CD4-positive, alpha-beta T cell treated with Interleukin-10 for 1 hour (primary cell): ENCODE data around the gene SCN2A.

Source experiments
- DNase-seq: peaks from one replicate; pipeline ENCODE4 v3.0.0-alpha.2; 2020

The SCN2A gene

DNA sequence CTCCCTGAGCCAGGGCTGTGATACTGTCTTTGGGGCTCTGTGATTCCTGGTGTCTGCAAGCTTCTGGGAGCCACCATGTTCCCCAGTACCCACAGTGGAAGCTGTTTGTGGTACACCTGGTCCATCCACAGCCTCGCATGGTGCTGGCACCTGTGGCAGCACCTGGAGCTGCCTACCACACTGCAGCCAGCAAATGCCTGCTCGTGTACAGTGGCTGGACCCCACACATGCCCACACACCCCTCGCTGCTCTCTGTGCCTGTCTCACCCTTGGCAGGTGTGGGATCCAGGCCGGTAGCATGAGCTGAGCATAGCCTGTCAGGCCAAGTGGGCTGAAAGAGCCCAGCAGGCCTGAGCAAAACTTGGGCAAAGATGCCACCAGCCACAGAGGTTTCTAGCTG lies 188.5 kb downstream of the SCN2A start:
- DNase-seq: no peak

DNA sequence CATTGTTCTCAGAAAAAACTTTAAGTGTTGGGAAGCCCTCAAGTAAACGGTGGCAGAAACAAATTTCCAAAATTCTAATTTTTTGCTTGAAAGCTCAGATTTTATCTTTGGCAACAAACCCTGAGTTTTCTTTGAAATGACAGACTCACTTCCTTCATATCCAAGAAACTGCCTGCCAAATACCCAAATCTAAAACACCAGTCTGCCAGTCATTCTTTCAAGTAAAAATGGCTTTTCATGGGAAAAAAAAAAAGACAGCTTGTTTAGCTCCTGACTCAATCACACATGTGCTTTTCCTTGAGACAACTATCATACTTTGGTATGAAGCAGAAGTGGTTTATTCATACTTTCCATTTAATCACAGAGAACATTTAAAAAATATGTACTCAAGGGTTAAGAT lies 189.7 kb downstream of the SCN2A start:
- DNase-seq: no peak

DNA sequence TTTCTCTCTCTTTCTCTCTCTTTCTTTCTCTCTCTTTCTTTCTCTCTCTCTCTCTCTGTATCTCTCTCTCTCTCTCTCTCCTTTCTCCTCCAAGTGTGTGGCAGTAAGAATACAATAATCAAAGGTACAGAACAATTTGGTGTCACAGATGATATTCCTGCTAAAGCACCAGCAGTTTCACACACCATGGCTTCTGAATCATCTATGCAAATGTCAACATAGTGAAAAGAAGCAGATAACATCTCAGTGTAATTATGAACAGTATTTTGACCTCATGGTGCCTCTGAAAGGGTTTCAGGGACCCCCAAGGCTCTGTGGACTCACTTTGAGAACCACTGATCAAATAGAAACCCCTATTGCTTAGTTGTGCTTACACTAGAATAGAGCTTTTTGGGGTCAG lies 191.8 kb downstream of the SCN2A start:
- no peak for DNase-seq

DNA sequence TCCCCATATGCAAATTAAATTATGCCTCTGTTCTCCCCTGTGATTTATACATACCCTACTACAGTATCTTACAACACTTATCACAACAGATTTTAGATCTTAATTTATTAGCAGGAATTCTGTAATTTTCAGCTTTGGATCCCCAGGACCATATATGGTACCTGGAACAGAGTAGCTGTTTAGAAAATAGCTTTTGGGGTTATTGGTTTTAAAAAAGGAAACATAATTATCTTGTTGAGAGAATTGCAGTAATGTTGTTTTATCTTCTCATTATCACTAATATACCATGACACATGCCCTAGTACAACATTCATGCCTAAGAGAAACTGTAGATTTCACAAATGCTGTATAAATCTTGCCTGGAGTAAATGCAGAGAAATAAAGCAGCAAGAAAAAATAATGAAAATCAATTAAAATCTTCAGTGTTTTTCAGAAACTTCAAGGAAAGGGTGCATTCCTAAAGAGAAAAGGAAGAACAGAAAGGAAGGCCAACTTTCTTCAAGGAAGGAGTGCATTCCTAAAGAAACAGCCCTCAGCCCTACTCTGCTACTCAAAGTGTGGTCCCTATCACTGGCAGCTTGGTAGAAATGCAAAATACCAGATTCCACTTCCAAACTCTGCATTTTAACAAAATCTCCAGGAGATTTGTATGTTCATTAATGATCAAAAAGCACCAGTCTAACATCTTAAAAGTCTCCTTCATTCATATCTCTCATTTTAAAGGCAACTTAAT lies 193.2 kb downstream of the SCN2A start:
- no peak for DNase-seq

DNA sequence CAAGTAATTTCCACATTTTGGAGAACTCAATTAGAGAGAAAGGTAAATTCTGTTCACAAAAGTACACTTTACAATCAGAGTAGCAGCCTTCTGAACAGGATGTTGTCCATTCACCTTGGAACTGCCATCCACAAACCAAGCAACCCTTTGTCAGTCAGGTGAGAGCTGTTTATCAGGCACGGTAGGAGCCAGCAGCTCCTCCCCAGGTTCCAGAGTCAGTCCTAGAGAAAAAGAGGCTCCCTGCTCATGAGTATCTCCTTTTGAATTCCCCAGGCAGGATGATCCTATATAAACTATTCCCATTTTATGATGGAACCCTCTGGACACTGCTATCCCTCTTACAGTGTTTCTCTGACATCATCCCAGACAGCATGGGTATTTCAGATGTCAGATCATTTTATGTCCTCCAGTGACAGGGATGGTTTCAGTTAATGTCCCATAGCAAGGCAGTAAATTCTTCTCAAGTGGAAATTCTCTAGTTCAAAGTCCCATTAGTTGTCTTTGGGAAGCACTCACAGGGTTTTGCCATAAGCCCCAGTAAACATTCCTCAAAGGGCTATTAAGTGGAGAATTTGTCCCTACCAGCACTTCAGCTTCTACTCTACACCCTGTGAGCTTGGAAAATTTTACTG lies 195.8 kb downstream of the SCN2A start:
- DNase-seq: no peak

DNA sequence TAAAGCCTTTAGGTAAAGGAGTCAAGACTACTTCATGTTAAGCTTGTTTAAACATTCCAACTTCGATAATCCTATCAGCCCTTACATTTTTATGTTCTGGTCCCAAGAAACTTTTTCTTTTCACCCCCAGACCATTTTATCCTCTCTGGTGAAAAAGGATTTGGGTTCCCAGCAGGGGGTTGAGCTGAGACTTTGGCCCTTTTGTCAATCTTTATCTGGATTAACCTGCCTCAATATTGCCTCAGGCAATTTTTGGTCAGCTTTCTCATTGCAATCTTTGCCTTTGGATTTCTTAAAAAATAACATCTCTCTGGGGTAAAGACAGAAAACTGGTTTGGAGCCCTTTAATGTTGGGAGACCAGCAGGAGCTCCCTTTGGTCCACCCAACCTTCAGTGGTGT lies 196.4 kb downstream of the SCN2A start:
- DNase-seq: no peak

DNA sequence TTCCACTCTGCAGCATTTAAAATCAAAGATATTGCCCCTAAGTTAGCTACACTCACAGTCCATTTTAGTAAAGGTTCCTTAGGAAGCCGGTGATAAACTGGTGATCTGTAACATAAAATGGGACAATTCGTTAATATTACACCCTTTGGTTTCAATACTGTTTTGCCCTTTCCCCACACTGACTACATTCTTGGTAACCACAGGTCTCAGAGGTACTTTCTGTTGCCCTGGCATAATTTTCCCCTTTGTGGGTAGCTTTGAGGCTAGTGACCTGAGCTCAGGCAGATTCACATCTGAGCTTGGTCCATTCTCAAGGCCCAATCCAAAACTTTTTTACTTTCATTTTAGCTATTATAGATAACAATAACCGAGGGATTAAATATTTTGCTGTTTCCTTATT lies 197.3 kb downstream of the SCN2A start:
- DNase-seq: no peak

DNA sequence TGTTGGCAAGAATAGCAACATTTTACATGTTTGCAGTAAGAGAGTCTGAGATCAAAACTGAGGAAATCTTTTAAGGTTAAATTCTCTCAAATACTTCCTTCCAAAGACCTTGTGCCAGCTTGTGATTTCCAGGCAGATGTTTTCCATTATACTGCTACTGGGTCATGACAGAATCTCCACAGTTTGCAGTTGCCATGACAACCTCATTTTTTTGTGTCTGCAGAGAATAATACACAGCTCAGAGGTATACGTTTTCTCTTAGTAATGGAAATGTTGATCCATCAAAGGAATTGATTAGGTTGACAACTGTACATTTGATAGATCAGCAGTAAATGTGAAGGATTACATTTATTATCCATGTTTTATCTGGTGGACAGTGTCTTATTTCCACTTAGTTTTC lies 201.2 kb downstream of the SCN2A start:
- DNase-seq: peak; percentile 9
